Small intestine (tissue), 7 donors: ENCODE data around the gene HSPA12A. TPM values are rescaled to one million over a fixed set of nuclear protein-coding genes. Genes with fewer than 3 reads are reported as not detected.

Experiments used
- DNase-seq, 2 donors: peaks; one replicate each; pipeline versions ENCODE4 v3.0.0 to v3.0.0-alpha.2; 2013
- FAIRE-seq: peaks from 2 replicates; lab custom pipeline; 2012; peaks lifted over from hg19 to GRCh38; lab: Jason Lieb, UNC
- H3K27ac ChIP-seq, 3 donors: one replicate each; pipeline ENCODE4 v1.5.1; 2013; ENCODE audit warnings: low read length in 2 of 3, mild to moderate bottlenecking in 2 of 3, control low read depth in 1 of 3, inconsistent platforms in 1 of 3, low read depth in 1 of 3, moderate library complexity in 1 of 3
- H3K27me3 ChIP-seq, 3 donors: one replicate each; pipeline ENCODE4 v1.6.1; 2013; ENCODE audit warnings: low read length in 3 of 3, inconsistent platforms in 1 of 3; ENCODE audit not compliant: control insufficient read depth in 3 of 3, insufficient read depth in 3 of 3
- H3K36me3 ChIP-seq, 3 donors: one replicate each; pipeline ENCODE4 v1.6.1; 2013; ENCODE audit warnings: low read length in 3 of 3, inconsistent platforms in 1 of 3, low read depth in 1 of 3, mild to moderate bottlenecking in 1 of 3, moderate library complexity in 1 of 3; ENCODE audit not compliant: control insufficient read depth in 3 of 3, insufficient read depth in 2 of 3
- H3K4me1 ChIP-seq, 3 donors: one replicate each; pipeline ENCODE4 v1.6.1; 2013; ENCODE audit warnings: low read length in 2 of 3, inconsistent platforms in 1 of 3, low read depth in 1 of 3, mild to moderate bottlenecking in 1 of 3, moderate library complexity in 1 of 3; ENCODE audit not compliant: control insufficient read depth in 3 of 3, insufficient read depth in 2 of 3
- H3K4me3 ChIP-seq, 3 donors: one replicate each; pipeline ENCODE4 v1.5.1; 2013; ENCODE audit warnings: low read length in 3 of 3, control low read depth in 1 of 3, inconsistent platforms in 1 of 3, low read depth in 1 of 3, mild to moderate bottlenecking in 1 of 3, moderate library complexity in 1 of 3
- H3K9me3 ChIP-seq, 2 donors: one replicate each; pipeline ENCODE4 v1.6.1; 2013; ENCODE audit warnings: low read depth in 1 of 2, low read length in 1 of 2; ENCODE audit not compliant: control insufficient read depth in 2 of 2, insufficient read depth in 1 of 2
- WGBS, 3 donors: extraction: QIAGEN DNeasy Blood & Tissue Kit; methylation state at CpG; one replicate each; pipeline ENCODE4 v1.1.7; 2013; 5-methylcytosine and 5-hydroxymethylcytosine counted together
- polyA plus RNA-seq, 4 donors: library from polyadenylated mRNA; stranded (reverse) in 3 of 4; unstranded in 1 of 4; fragments of 200-250 nt in 3 of 4; fragments of 120-200 nt in 1 of 4; gene quantifications; one replicate each; pipeline versions ENCODE4 v1.2.1 to v1.2.3, GENCODE V29; 2013
- donor health status: healthy with polysubstance abuse.
- donor health status: control.
- donor health status: control.
- donor health status: Bipolar disorder and iron deficiency.
- donor health status: healthy.

HSPA12A gene
- polyA plus RNA-seq, 4 donors: 0.54 to 8.8 (median 2.2) TPM

DNA sequence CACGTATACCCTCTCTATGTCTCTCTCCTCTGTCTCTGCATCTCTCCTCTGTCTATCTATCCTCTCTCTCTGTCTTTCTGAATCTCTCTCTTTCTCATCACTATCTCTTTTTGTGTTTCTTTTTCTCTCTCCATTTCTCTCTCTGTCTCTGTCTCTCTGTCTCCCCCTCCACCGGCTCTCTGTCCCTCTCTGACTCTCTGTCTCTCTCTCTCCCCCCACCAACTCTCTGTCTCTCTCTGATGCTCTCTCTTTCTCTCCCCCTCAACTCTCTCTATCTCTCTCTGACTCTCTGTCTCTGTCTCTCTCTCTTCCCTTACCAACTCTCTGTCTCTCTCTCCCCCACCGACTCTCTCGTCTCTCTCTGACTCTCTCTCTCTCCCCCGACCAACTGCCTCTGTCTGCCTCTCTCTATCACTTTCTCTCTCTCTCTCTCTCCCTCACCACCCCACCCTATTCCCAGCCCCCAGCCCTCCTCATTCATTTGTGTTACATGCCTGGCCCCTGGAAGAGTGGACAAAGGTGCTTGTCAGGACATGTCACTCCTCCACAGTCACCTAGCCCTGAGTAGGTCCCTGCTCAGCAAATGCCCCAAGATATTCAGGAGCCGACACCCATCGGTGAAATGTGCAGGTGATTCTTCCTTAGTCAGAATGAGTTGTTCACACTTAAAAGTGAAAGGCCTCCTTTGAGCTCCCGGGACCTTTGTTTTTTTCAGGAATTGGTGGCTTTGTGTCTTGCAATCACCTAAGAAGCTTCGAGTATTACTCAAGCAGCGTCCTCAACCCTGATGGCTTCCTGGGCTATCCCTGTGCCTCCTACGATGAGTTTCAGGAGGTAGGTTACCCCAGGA lies 108.0 kb downstream of the HSPA12A start:
- Histone ChIP-seq H3K9me3 (no peaks in the 10 kb centered on the region), H3K4me1 (no peaks in the 10 kb centered on the region), H3K36me3 (peaks cover 0 to 11% (median 9%) of the 10 kb centered on the region in 3 donors), H3K27ac (no peak overlapping the region), H3K27me3 (no peaks in the 10 kb centered on the region), H3K4me3 (no peak overlapping the region)
- 84 to 87% (median 85%) methylated on average over 11 of the region's 11 CpGs for WGBS, 3 donors
- no peak for DNase-seq
- no peak for FAIRE-seq

DNA sequence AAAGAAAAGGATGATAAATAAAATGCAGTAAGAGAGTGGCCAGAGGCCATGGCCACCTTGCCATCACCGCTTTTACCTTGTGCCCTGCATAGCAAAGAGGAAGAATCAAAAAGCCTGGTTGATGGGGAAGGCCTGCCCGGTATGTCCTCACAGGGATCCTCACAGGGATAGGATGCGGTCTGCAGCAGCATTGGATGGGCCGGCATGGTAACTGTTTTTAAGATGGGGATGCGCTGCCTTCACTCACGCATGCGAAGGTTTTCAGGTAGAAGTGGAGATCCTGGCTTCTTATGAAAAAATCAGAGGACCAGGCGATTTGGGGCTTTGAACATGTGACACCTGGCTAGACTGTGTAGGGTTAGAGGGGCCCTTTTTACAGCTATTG lies 109.2 kb downstream of the HSPA12A start:
- peaks cover 0 to 10% (median 9%) of the 10 kb centered on the region in 3 donors for H3K36me3 ChIP-seq
- H3K4me1 ChIP-seq: no peaks in the 10 kb centered on the region
- DNase-seq (no peak), FAIRE-seq (no peak)
- no peak overlapping the region for H3K4me3 ChIP-seq
- 87 to 97% (median 95%) methylated on average over 8 of the region's 8 CpGs for WGBS, 3 donors
- H3K27ac ChIP-seq: no peak overlapping the region
- H3K9me3 ChIP-seq: no peaks in the 10 kb centered on the region
- no peaks in the 10 kb centered on the region for H3K27me3 ChIP-seq

- Histone ChIP-seq H3K27ac (no peak overlapping the region), H3K9me3 (no peaks in the 10 kb centered on the region), H3K4me3 (no peak overlapping the region), H3K4me1 (no peaks in the 10 kb centered on the region), H3K36me3 (peaks cover 0 to 9% (median 7%) of the 10 kb centered on the region in 3 donors), H3K27me3 (no peaks in the 10 kb centered on the region)
- FAIRE-seq (no peak), DNase-seq (no peak)
- WGBS, 3 donors: 87 to 93% (median 90%) methylated on average over 17 of the region's 17 CpGs
Measured at GRCh38 chr10:116632596-116633215, 109.7 kb downstream of the HSPA12A start.

GRCh38 chr10:116631871-116632295 lies 110.5 kb downstream of the HSPA12A start:
- Histone ChIP-seq H3K27ac (no peak overlapping the region), H3K36me3 (peaks cover 0 to 9% (median 9%) of the 10 kb centered on the region in 3 donors), H3K4me1 (no peaks in the 10 kb centered on the region), H3K9me3 (no peaks in the 10 kb centered on the region), H3K27me3 (no peaks in the 10 kb centered on the region), H3K4me3 (no peak overlapping the region)
- WGBS, 3 donors: 88 to 93% (median 92%) methylated on average over 6 of the region's 6 CpGs
- FAIRE-seq (no peak), DNase-seq (no peak)

- Histone ChIP-seq H3K9me3 (no peaks in the 10 kb centered on the region), H3K27ac (no peak overlapping the region), H3K36me3 (peaks cover 0 to 12% (median 11%) of the 10 kb centered on the region in 3 donors), H3K4me3 (no peak overlapping the region), H3K4me1 (no peaks in the 10 kb centered on the region), H3K27me3 (peaks cover 0 to 2% (median 0%) of the 10 kb centered on the region in 3 donors)
- DNase-seq (no peak), FAIRE-seq (no peak)
- WGBS, 3 donors: 73 to 89% (median 88%) methylated on average over 2 of the region's 2 CpGs
Measured at GRCh38 chr10:116630020-116630419, 112.3 kb downstream of the HSPA12A start.

GRCh38 chr10:116629340-116629739 lies 113.0 kb downstream of the HSPA12A start:
- H3K4me1 ChIP-seq: no peaks in the 10 kb centered on the region
- 81 to 91% (median 86%) methylated on average over 4 of the region's 4 CpGs for WGBS, 3 donors
- no peak for FAIRE-seq
- DNase-seq: no peak
- H3K27me3 ChIP-seq: peaks cover 0 to 2% (median 0%) of the 10 kb centered on the region in 3 donors
- H3K36me3 ChIP-seq: peaks cover 0 to 12% (median 11%) of the 10 kb centered on the region in 3 donors
- no peaks in the 10 kb centered on the region for H3K9me3 ChIP-seq
- H3K27ac ChIP-seq: no peak overlapping the region
- no peak overlapping the region for H3K4me3 ChIP-seq

DNA sequence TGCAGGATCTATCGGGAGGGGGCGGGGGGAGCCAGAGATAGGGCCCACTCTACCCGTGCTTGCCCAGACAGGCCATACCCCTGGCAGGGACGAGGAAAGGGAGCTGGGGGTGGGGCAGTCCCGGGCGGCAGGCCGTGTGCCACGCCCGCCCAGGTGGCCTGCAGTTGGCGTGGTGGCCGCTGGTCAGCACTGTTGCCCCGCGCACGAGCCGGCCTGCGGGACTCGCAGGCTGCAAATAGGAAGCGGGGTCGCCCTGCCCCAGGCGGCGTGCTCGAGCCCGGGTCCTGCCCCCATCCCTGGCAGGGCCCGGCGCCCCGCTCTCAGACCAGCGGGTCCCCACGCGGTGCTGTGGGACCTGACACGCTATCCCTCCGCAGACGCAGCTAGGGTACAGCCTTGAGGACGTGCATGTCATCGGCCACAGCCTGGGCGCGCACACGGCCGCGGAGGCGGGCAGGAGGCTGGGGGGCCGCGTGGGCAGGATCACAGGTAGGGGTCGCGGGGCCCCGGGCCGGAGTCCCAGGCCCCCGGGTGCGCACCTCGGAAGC lies 114.9 kb downstream of the HSPA12A start:
- Histone ChIP-seq H3K9me3 (no peaks in the 10 kb centered on the region), H3K27me3 (peaks cover 0 to 2% (median 0%) of the 10 kb centered on the region in 3 donors), H3K36me3 (peaks cover 0 to 12% (median 6%) of the 10 kb centered on the region in 3 donors), H3K4me3 (peak overlapping the region in 1 of 3 donors; percentile 35), H3K4me1 (peaks cover 0 to 2% (median 0%) of the 10 kb centered on the region in 3 donors), H3K27ac (no peak overlapping the region)
- DNase-seq: peak in 1 of 2 donors; percentile 71
- 18 to 76% (median 61%) methylated on average over 36 to 49 of the region's 49 CpGs for WGBS, 3 donors
- no peak for FAIRE-seq

GRCh38 chr10:116626815-116627214 lies 115.6 kb downstream of the HSPA12A start:
- peaks cover 0 to 9% (median 0%) of the 10 kb centered on the region in 3 donors for H3K4me1 ChIP-seq
- WGBS, 3 donors: 60 to 86% (median 76%) methylated on average over 8 to 9 of the region's 9 CpGs
- DNase-seq (no peak), FAIRE-seq (no peak)
- no peaks in the 10 kb centered on the region for H3K9me3 ChIP-seq
- peaks cover 0 to 2% (median 0%) of the 10 kb centered on the region in 3 donors for H3K27me3 ChIP-seq
- H3K27ac ChIP-seq: no peak overlapping the region
- H3K4me3 ChIP-seq: no peak overlapping the region
- H3K36me3 ChIP-seq: peaks cover 0 to 12% (median 3%) of the 10 kb centered on the region in 3 donors
